ENCODE results near the gene SLC39A13. TPM values are rescaled to one million over a fixed set of nuclear protein-coding genes. Genes with fewer than 3 reads are reported as not detected.

Gene SLC39A13
- total and polyA plus RNA-seq, 2 of the 13 experiments (the other 11 are each of a cell fraction or from before 2014, with no cell fraction given), result 15.3 to 30.5 TPM

- no peak for TF ChIP-seq ZUFSP (CRISPR knock-in tag; IDR thresholded peaks at IDR 0.05; ENCODE audit: borderline replicate concordance)
- TF ChIP-seq MIXL1 (CRISPR knock-in tag; IDR thresholded peaks at IDR 0.05), result peak; percentile 53; the same call in 1 of the 2 replicates
- TF ChIP-seq MEIS1 (CRISPR knock-in tag; IDR thresholded peaks at IDR 0.05; ENCODE audit: borderline replicate concordance), result peak; percentile 58
- peak; percentile 86; the same call in 1 of the 2 replicates for TF ChIP-seq FOXC1 (CRISPR knock-in tag; IDR thresholded peaks at IDR 0.05; ENCODE audit: borderline replicate concordance)
- TF ChIP-seq CCAR2 (optimal IDR thresholded peaks at IDR 0.05; ENCODE audit: low read depth, low read length), result no peak
- peak; percentile 52; the same call in 1 of the 2 replicates for TF ChIP-seq ZBTB8A (CRISPR knock-in tag; IDR thresholded peaks at IDR 0.05; ENCODE audit: borderline replicate concordance, low read depth)
- 0 out of 2 replicates have a peak, but pooled peaks have one; percentile 38 for TF ChIP-seq FOXM1 (CRISPR knock-in tag; IDR thresholded peaks at IDR 0.05)
- peak; percentile 85 for TF ChIP-seq SKI (IDR thresholded peaks at IDR 0.05; ENCODE audit: partially characterized antibody)
- no peak for TF ChIP-seq CENPX (CRISPR knock-in tag; IDR thresholded peaks at IDR 0.05)
- TF ChIP-seq, protein P1, sequence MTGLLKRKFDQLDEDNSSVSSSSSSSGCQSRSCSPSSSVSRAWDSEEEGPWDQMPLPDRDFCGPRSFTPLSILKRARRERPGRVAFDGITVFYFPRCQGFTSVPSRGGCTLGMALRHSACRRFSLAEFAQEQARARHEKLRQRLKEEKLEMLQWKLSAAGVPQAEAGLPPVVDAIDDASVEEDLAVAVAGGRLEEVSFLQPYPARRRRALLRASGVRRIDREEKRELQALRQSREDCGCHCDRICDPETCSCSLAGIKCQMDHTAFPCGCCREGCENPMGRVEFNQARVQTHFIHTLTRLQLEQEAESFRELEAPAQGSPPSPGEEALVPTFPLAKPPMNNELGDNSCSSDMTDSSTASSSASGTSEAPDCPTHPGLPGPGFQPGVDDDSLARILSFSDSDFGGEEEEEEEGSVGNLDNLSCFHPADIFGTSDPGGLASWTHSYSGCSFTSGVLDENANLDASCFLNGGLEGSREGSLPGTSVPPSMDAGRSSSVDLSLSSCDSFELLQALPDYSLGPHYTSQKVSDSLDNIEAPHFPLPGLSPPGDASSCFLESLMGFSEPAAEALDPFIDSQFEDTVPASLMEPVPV (CRISPR knock-in tag; IDR thresholded peaks at IDR 0.05), result no peak; the same call in 1 of the 2 replicates
- no peak for TF ChIP-seq XBP1 (CRISPR knock-in tag; IDR thresholded peaks at IDR 0.05)
- TF ChIP-seq ZNF672 (CRISPR knock-in tag; IDR thresholded peaks at IDR 0.05), result no peak
- TF ChIP-seq RARG (CRISPR knock-in tag; IDR thresholded peaks at IDR 0.05; ENCODE audit: low read depth), result no peak
- no peak for TF ChIP-seq HNF4G (IDR thresholded peaks at IDR 0.05; ENCODE audit: borderline replicate concordance, low read depth, low read length)
- peak; percentile 19; the same call in 1 of the 2 replicates for TF ChIP-seq HNF4G (CRISPR knock-in tag; IDR thresholded peaks at IDR 0.05; ENCODE audit: borderline replicate concordance, low read depth)
- TF ChIP-seq DPF2 (CRISPR knock-in tag; IDR thresholded peaks at IDR 0.05; ENCODE audit: borderline replicate concordance, low read depth), result no peak
- TF ChIP-seq BCL3 (CRISPR knock-in tag; IDR thresholded peaks at IDR 0.05), result peak; percentile 89; the same call in 1 of the 2 replicates
- peak; percentile 85; the same call in 1 of the 2 replicates for TF ChIP-seq SAFB2 (CRISPR knock-in tag; IDR thresholded peaks at IDR 0.05; ENCODE audit: borderline replicate concordance, low read depth)
- no peak for TF ChIP-seq FOSL1 (CRISPR knock-in tag; IDR thresholded peaks at IDR 0.05; ENCODE audit: borderline replicate concordance)
- TF ChIP-seq JUN (CRISPR knock-in tag; IDR thresholded peaks at IDR 0.05), result peak; percentile 32; the same call in 1 of the 2 replicates
- TF ChIP-seq RAD21 (CRISPR knock-in tag; IDR thresholded peaks at IDR 0.05), result peak; percentile 99
- TF ChIP-seq MAFG (CRISPR knock-in tag; IDR thresholded peaks at IDR 0.05), result no peak
- TF ChIP-seq ZNF747 (CRISPR knock-in tag; IDR thresholded peaks at IDR 0.05; ENCODE audit: borderline replicate concordance), result no peak; the same call in 1 of the 2 replicates
- 0 out of 2 replicates have a peak, but pooled peaks have one; percentile 60 for TF ChIP-seq ZNF10 (CRISPR knock-in tag; IDR thresholded peaks at IDR 0.05; ENCODE audit: borderline replicate concordance, low read depth)
- peak; percentile 80; the same call in 1 of the 2 replicates for TF ChIP-seq KMT2A (CRISPR knock-in tag; IDR thresholded peaks at IDR 0.05)
- TF ChIP-seq ZNF761 (CRISPR knock-in tag; conservative IDR thresholded peaks at IDR 0.05), result peak; percentile 93; the same call in 1 of the 2 replicates
Observed at GRCh38 chr11:47407746-47408590, at the start of gene SLC39A13 (continued).
